IMR-90 (cell line): ENCODE results near the gene DAAM2. TPM values are rescaled to one million over a fixed set of nuclear protein-coding genes. Genes with fewer than 3 reads are reported as not detected.

Experiments used
- ATAC-seq: fragments of 200-7000 bp; cut with Tn5 transposase; 2 replicates; pipeline ENCODE4 v1.9.1; 2020; ENCODE audit warnings: low read depth, mild to moderate bottlenecking, moderate library complexity
- BruUV-seq: library from RNA; stranded (reverse); fragments of 400-500 nt; replicated peaks from 2 replicates; lab custom pipeline; 2021; lab: Mats Ljungman, UMichigan
- CTCF ChIA-PET: fragments of 300-600 bp; formaldehyde crosslinking; extraction: SDS; loops from one replicate; lab custom pipeline; 2021; ENCODE audit warnings: antibody characterized with exemption; lab: Yijun Ruan, JAX
- POLR2A ChIA-PET: fragments of 300-600 bp; sonication (Branson Sonifier 250); formaldehyde crosslinking; loops from one replicate; lab custom pipeline; 2022; ENCODE audit warnings: antibody characterized with exemption; ENCODE audit not compliant: unreplicated experiment; lab: Charles Lee
- DNase-seq: peaks from one replicate; pipeline ENCODE4 v3.0.0; 2013
- H2AFZ ChIP-seq: replicated peaks from 2 replicates; pipeline ENCODE3; 2013; ENCODE audit warnings: low read length, mild to moderate bottlenecking; ENCODE audit not compliant: poor library complexity
- H2AK5ac ChIP-seq: 2 replicates; pipeline ENCODE4 v1.6.1; 2013; ENCODE audit warnings: low read depth, low read length, inconsistent platforms
- H2AK9ac ChIP-seq: replicated peaks from 2 replicates; pipeline ENCODE3; 2013; ENCODE audit warnings: mild to moderate bottlenecking, low read depth, low read length, moderate library complexity; ENCODE audit not compliant: poor library complexity
- H2BK120ac ChIP-seq: 2 replicates; pipeline ENCODE4 v1.6.1; 2013; ENCODE audit warnings: low read depth, low read length, inconsistent platforms
- H2BK15ac ChIP-seq: 3 replicates; pipeline ENCODE4 v1.6.1; 2013; ENCODE audit warnings: low read depth, low read length, inconsistent platforms
- H2BK20ac ChIP-seq: 2 replicates; pipeline ENCODE4 v1.6.1; 2013; ENCODE audit warnings: low read depth, mild to moderate bottlenecking, inconsistent platforms, low read length, moderate library complexity
- H2BK5ac ChIP-seq: 2 replicates; pipeline ENCODE4 v1.6.1; 2013; ENCODE audit warnings: mild to moderate bottlenecking, low read depth, low read length, inconsistent platforms; ENCODE audit not compliant: poor library complexity, severe bottlenecking
- H3K14ac ChIP-seq: replicated peaks from 2 replicates; pipeline ENCODE4 v1.6.1; 2013; ENCODE audit warnings: low read depth, low read length, inconsistent platforms
- H3K18ac ChIP-seq: 2 replicates; pipeline ENCODE4 v1.6.1; 2013; ENCODE audit warnings: low read depth, low read length, control low read depth
- H3K23ac ChIP-seq: 2 replicates; pipeline ENCODE4 v1.6.1; 2013; ENCODE audit warnings: low read depth, low read length, inconsistent platforms
- H3K27ac ChIP-seq: 2 replicates; pipeline ENCODE4 v1.5.1; 2013; ENCODE audit warnings: mild to moderate bottlenecking, control low read depth, low read length; ENCODE audit not compliant: insufficient read depth
- H3K27me3 ChIP-seq: 2 replicates; pipeline ENCODE4 v1.6.1; 2013; ENCODE audit warnings: low read length; ENCODE audit not compliant: control insufficient read depth, insufficient read depth
- H3K36me3 ChIP-seq: 2 replicates; pipeline ENCODE4 v1.6.1; 2013; ENCODE audit warnings: low read length, mixed read lengths; ENCODE audit not compliant: control insufficient read depth, insufficient read depth
- H3K4ac ChIP-seq: 2 replicates; pipeline ENCODE4 v1.6.1; 2013; ENCODE audit warnings: low read depth, low read length, inconsistent platforms
- H3K4me1 ChIP-seq: 2 replicates; pipeline ENCODE4 v1.6.1; 2013; ENCODE audit warnings: low read length, mixed read lengths; ENCODE audit not compliant: control insufficient read depth, insufficient read depth
- H3K4me2 ChIP-seq: 2 replicates; pipeline ENCODE4 v1.6.1; 2013; ENCODE audit warnings: low read depth, mild to moderate bottlenecking, control low read depth, low read length, moderate library complexity
- H3K4me3 ChIP-seq: 2 replicates; pipeline ENCODE4 v1.5.1; 2013; ENCODE audit warnings: low read depth, mild to moderate bottlenecking, control low read depth, low read length, moderate library complexity; ENCODE audit not compliant: insufficient read depth
- H3K56ac ChIP-seq: 2 replicates; pipeline ENCODE4 v1.6.1; 2013; ENCODE audit warnings: low read length, inconsistent platforms; ENCODE audit not compliant: insufficient read depth; ENCODE audit errors: extremely low read depth
- H3K79me1 ChIP-seq, 2 experiments: 2 replicates each; pipeline ENCODE4 v1.6.1; 2013; ENCODE audit warnings: low read length in 2 of 2, inconsistent platforms in 1 of 2, low read depth in 1 of 2
- H3K9ac ChIP-seq: 2 replicates; pipeline ENCODE4 v1.6.1; 2013; ENCODE audit warnings: low read depth, low read length, control low read depth
- H3K9me1 ChIP-seq: 2 replicates; pipeline ENCODE4 v1.6.1; 2013; ENCODE audit warnings: low read length, inconsistent platforms; ENCODE audit not compliant: insufficient read depth
- H3K9me3 ChIP-seq: 2 replicates; pipeline ENCODE4 v1.6.1; 2013; ENCODE audit warnings: low read length; ENCODE audit not compliant: control insufficient read depth, insufficient read depth
- H4K20me1 ChIP-seq: 2 replicates; pipeline ENCODE4 v1.6.1; 2013; ENCODE audit warnings: low read length, inconsistent platforms; ENCODE audit not compliant: insufficient read depth
- H4K5ac ChIP-seq: 2 replicates; pipeline ENCODE4 v1.6.1; 2013; ENCODE audit warnings: mild to moderate bottlenecking, low read depth, low read length, control low read depth
- H4K8ac ChIP-seq, 2 experiments: 2 replicates each; pipeline ENCODE4 v1.6.1; 2013; ENCODE audit warnings: low read depth in 2 of 2, low read length in 2 of 2, control low read depth in 1 of 2, inconsistent platforms in 1 of 2
- H4K91ac ChIP-seq: 2 replicates; pipeline ENCODE4 v1.6.1; 2013; ENCODE audit warnings: low read depth, low read length, inconsistent platforms; ENCODE audit not compliant: insufficient read depth
- CEBPB ChIP-seq: IDR thresholded peaks from 2 replicates; pipeline ENCODE4 v1.6.1; 2012; ENCODE audit warnings: low read depth, low read length, improper control_type of control experiment
- CHD1 ChIP-seq: IDR thresholded peaks from 2 replicates; pipeline ENCODE4 v1.6.1; 2012; ENCODE audit warnings: low read depth, low read length, improper control_type of control experiment
- CTCF ChIP-seq: conservative IDR thresholded peaks from 2 replicates; pipeline ENCODE4 v1.5.1; 2012; ENCODE audit warnings: mild to moderate bottlenecking, low read depth, low read length, improper control_type of control experiment
- ELK1 ChIP-seq: fragments of 150-350 bp; IDR thresholded peaks from 2 replicates; pipeline ENCODE4 v1.6.1; 2016; ENCODE audit warnings: low read depth, mild to moderate bottlenecking, low read length, moderate library complexity, borderline replicate concordance
- MAZ ChIP-seq: IDR thresholded peaks from 2 replicates; pipeline ENCODE4 v1.6.1; 2012; ENCODE audit warnings: low read depth, mild to moderate bottlenecking, low read length, improper control_type of control experiment, moderate library complexity, borderline replicate concordance
- MXI1 ChIP-seq: IDR thresholded peaks from 2 replicates; pipeline ENCODE4 v1.6.1; 2012; ENCODE audit warnings: low read depth, mild to moderate bottlenecking, low read length, moderate library complexity, borderline replicate concordance
- POLR2A ChIP-seq: IDR thresholded peaks from 2 replicates; pipeline ENCODE4 v1.6.1; 2012; ENCODE audit warnings: mild to moderate bottlenecking, low read depth, low read length
- RCOR1 ChIP-seq: IDR thresholded peaks from 2 replicates; pipeline ENCODE4 v1.6.1; 2012; ENCODE audit warnings: mild to moderate bottlenecking, low read length, improper control_type of control experiment; ENCODE audit not compliant: insufficient replicate concordance
- USF2 ChIP-seq: fragments of 150-350 bp; IDR thresholded peaks from 2 replicates; pipeline ENCODE4 v1.6.1; 2017; ENCODE audit warnings: mild to moderate bottlenecking, antibody characterized with exemption, low read length, low read depth
- WGBS, 2 experiments: methylation state at CpG; one replicate each; pipeline versions ENCODE4 v1.1.5 to v1.1.7; 2013; ENCODE audit warnings: missing lambda C conversion rate in 2 of 2; ENCODE audit not compliant: insufficient read length in 1 of 2; ENCODE audit errors: extremely low coverage in 2 of 2; 5-methylcytosine and 5-hydroxymethylcytosine counted together
- dilution Hi-C: fragments of 300-500 bp; cut with HindIII; formaldehyde crosslinking; loops from one replicate; pipeline ENCODE4 v1.14.3; 2018; ENCODE audit warnings: low sequenced_read_pairs; ENCODE audit not compliant: unreplicated experiment
- in situ Hi-C: fragments of 300-500 bp; cut with MboI; formaldehyde crosslinking; loops from 3 replicates; pipeline ENCODE4 v1.14.3; 2019; ENCODE audit warnings: low sequenced_read_pairs, inconsistent platforms, mixed read lengths
- intact Hi-C: fragments of 100-400 bp; cut with micrococcal nuclease; formaldehyde crosslinking; loops from 2 replicates; pipeline ENCODE4 v1.10.0; 2022
- polyA plus RNA-seq, 3 experiments: library from polyadenylated mRNA; depleted of rRNA; stranded (reverse); fragments of >200 nt; gene quantifications; 2 replicates each; pipeline ENCODE4 v1.2.3, GENCODE V29; 2012; ENCODE audit warnings: low replicate concordance in 1 of 3
- total RNA-seq: library from RNA; depleted of rRNA; stranded (reverse); fragments of >200 nt; gene quantifications from 2 replicates; pipeline ENCODE4 v1.2.3, GENCODE V29; 2012

DAAM2 gene
- total and polyA plus RNA-seq, 2 of the 4 experiments (the other 2 are of a cell fraction), result 11.2 to 12.9 TPM

GRCh38 chr6:39772559-39773273, 19.5 kb upstream of the DAAM2 start (continued):
- TF ChIP-seq CTCF, result no peak

- H3K79me1 ChIP-seq, result no peaks in the 10 kb centered on the region
- H3K9me1 ChIP-seq, result no peaks in the 10 kb centered on the region
- WGBS, 2 experiments, result no CpG with 5 or more reads among the region's 2 CpGs
- H2BK15ac ChIP-seq, result no peak overlapping the region
- no peak for ATAC-seq
- no peak overlapping the region for H4K91ac ChIP-seq
- H3K56ac ChIP-seq, result no peak overlapping the region
- H3K4me2 ChIP-seq, result no peak overlapping the region
- H2BK120ac ChIP-seq, result no peak overlapping the region; the same call in 1 of the 2 replicates
- no peak overlapping the region for H2AK5ac ChIP-seq
- in situ Hi-C loops (no loop called here), dilution Hi-C loops (no loop called here), intact Hi-C loops (no loop called here)
- no peak overlapping the region for H2AFZ ChIP-seq
- peaks cover 7% of the 10 kb centered on the region; the same call in 1 of the 2 replicates for H3K27me3 ChIP-seq
- no peak overlapping the region for H3K4me3 ChIP-seq
- H4K8ac ChIP-seq, result no peak overlapping the region
- no peak overlapping the region for H2AK9ac ChIP-seq
- no peak overlapping the region for H2BK5ac ChIP-seq
- H3K36me3 ChIP-seq, result no peaks in the 10 kb centered on the region
- no peak overlapping the region for H3K4ac ChIP-seq
- BruUV-seq, result no TSS peak
- no peak overlapping the region for H3K9ac ChIP-seq
- no peak overlapping the region for H2BK20ac ChIP-seq
- no peaks in the 10 kb centered on the region for H3K9me3 ChIP-seq
- CTCF ChIA-PET, result no interaction called here
- H3K27ac ChIP-seq, result no peak overlapping the region
- peaks cover 8% of the 10 kb centered on the region for H3K4me1 ChIP-seq
- H3K23ac ChIP-seq, result no peak overlapping the region
- H4K5ac ChIP-seq, result no peak overlapping the region
- H3K14ac ChIP-seq, result no peak overlapping the region
- POLR2A ChIA-PET, result no interaction called here
- H3K18ac ChIP-seq, result no peak overlapping the region
- no peak for DNase-seq
- H4K20me1 ChIP-seq, result no peaks in the 10 kb centered on the region
- TF ChIP-seq ELK1 (no peak), CTCF (no peak), CEBPB (no peak), RCOR1 (no peak), POLR2A (no peak), CHD1 (no peak), USF2 (no peak), MXI1 (no peak), MAZ (no peak)
Measured at GRCh38 chr6:39773782-39774181, 18.4 kb upstream of the DAAM2 start.
